Testis (tissue), 3 donors: Measurements from ENCODE around the gene BCL7A. TPM values are rescaled to one million over a fixed set of nuclear protein-coding genes. Genes with fewer than 3 reads are reported as not detected.

Experiments used
- DNase-seq: peaks from one replicate; pipeline ENCODE4 v3.0.0-alpha.2; 2019
- H3K27ac ChIP-seq, 2 donors: fragments of 200-600 bp; sonication (generic); one replicate each; pipeline ENCODE4 v1.5.1; 2019
- H3K27me3 ChIP-seq: fragments of 200-600 bp; sonication (generic); one replicate; pipeline ENCODE4 v1.5.1; 2019
- H3K36me3 ChIP-seq: fragments of 200-600 bp; sonication (generic); one replicate; pipeline ENCODE4 v1.5.1; 2017; ENCODE audit warnings: low read depth; ENCODE audit errors: missing control alignments
- H3K4me1 ChIP-seq: fragments of 200-600 bp; sonication (generic); one replicate; pipeline ENCODE4 v1.5.1; 2019
- H3K4me3 ChIP-seq, 2 donors: fragments of 200-600 bp; sonication (generic); one replicate each; pipeline ENCODE4 v1.5.1; 2017 to 2019
- H3K9me3 ChIP-seq: fragments of 200-600 bp; sonication (generic); one replicate; pipeline ENCODE4 v1.5.1; 2017
- CTCF ChIP-seq, 3 experiments: fragments of 450-650 bp in 2 of 3; fragments of 200-600 bp in 1 of 3; sonication (generic) in 1 of 3; IDR thresholded peaks; one replicate each; pipeline ENCODE4 v1.5.1; 2016 to 2019; ENCODE audit warnings: antibody characterized with exemption in 3 of 3, mild to moderate bottlenecking in 2 of 3, moderate library complexity in 1 of 3
- POLR2A ChIP-seq: fragments of 450-650 bp; IDR thresholded peaks from one replicate; pipeline ENCODE4 v1.6.1; 2017; ENCODE audit warnings: antibody characterized with exemption, mild to moderate bottlenecking, moderate library complexity
- WGBS, 2 donors: methylation state at CpG; one replicate each; pipeline ENCODE4 v1.1.5; 2018; 5-methylcytosine and 5-hydroxymethylcytosine counted together
- intact Hi-C: fragments of 100-400 bp; cut with DNase I; formaldehyde crosslinking; loops from one replicate; pipeline ENCODE4 v1.15.1; 2023; ENCODE audit warnings: low total_unique reads
- polyA plus RNA-seq: library from polyadenylated mRNA; stranded (reverse); fragments of 350-450 nt; fragmentation: Illumina TruSeq; extraction: RNeasy Lipid Tissue Mini Kit (QIAGEN cat#74804); gene quantifications from one replicate; pipeline ENCODE4 v1.2.3, GENCODE V29; 2014; ENCODE audit warnings: low read depth, low replicate concordance; ENCODE audit not compliant: insufficient read depth
- total RNA-seq, 2 donors: library from RNA; depleted of rRNA; stranded (reverse); fragments of >200 nt; gene quantifications; one replicate each; pipeline ENCODE4 v1.2.3, GENCODE V29; 2016

BCL7A gene
- total and polyA plus RNA-seq, 3 donors from 2014 or later, result 5.9 to 11.1 (median 10.2) TPM

GRCh38 chr12:122090759-122091515 is 69.3 kb downstream of the BCL7A start:
- no peak for TF ChIP-seq POLR2A
- TF ChIP-seq CTCF (IDR thresholded peaks at IDR 0.05), result no peak
- 37 to 42% methylated on average over 7 of the region's 7 CpGs for WGBS, 2 donors
- H3K9me3 ChIP-seq, result no peaks in the 10 kb centered on the region
- peak overlapping the region; percentile 11 for H3K27ac ChIP-seq
- DNase-seq, result peak; percentile 43
- H3K4me1 ChIP-seq, result peaks cover 45% of the 10 kb centered on the region
- intact Hi-C loops, result no loop called here
- no peak overlapping the region for H3K4me3 ChIP-seq
- H3K36me3 ChIP-seq, result no peaks in the 10 kb centered on the region
- no peaks in the 10 kb centered on the region for H3K27me3 ChIP-seq

- DNase-seq, result no peak
- H3K27me3 ChIP-seq, result no peaks in the 10 kb centered on the region
- no peaks in the 10 kb centered on the region for H3K36me3 ChIP-seq
- no peaks in the 10 kb centered on the region for H3K9me3 ChIP-seq
- peaks cover 53% of the 10 kb centered on the region for H3K4me1 ChIP-seq
- no peak overlapping the region for H3K4me3 ChIP-seq
- intact Hi-C loops, result no loop called here
- H3K27ac ChIP-seq, result no peak overlapping the region
- no peak for TF ChIP-seq CTCF (IDR thresholded peaks at IDR 0.05)
- no peak for TF ChIP-seq POLR2A
- WGBS, 2 donors, result 85 to 91% methylated on average over 9 of the region's 9 CpGs
These were observed 71.6 kb downstream of the BCL7A start for GRCh38 chr12:122093098-122093883.

GRCh38 chr12:122094137-122094734 is 72.6 kb downstream of the BCL7A start:
- TF ChIP-seq CTCF (IDR thresholded peaks at IDR 0.05) (no peak), POLR2A (no peak)
- no peaks in the 10 kb centered on the region for H3K9me3 ChIP-seq
- H3K4me1 ChIP-seq, result peaks cover 58% of the 10 kb centered on the region
- H3K4me3 ChIP-seq, result no peak overlapping the region
- intact Hi-C loops, result no loop called here
- WGBS, 2 donors, result 87% methylated on average over 5 of the region's 5 CpGs
- H3K27ac ChIP-seq, result no peak overlapping the region
- DNase-seq, result no peak
- H3K27me3 ChIP-seq, result no peaks in the 10 kb centered on the region
- H3K36me3 ChIP-seq, result no peaks in the 10 kb centered on the region

- H3K27ac ChIP-seq, result peak overlapping the region in 1 of 2 donors; percentile 28
- H3K36me3 ChIP-seq, result no peaks in the 10 kb centered on the region
- no peaks in the 10 kb centered on the region for H3K27me3 ChIP-seq
- no peaks in the 10 kb centered on the region for H3K9me3 ChIP-seq
- intact Hi-C loops, result no loop called here
- TF ChIP-seq POLR2A, result no peak
- TF ChIP-seq CTCF (IDR thresholded peaks at IDR 0.05), result no peak
- H3K4me1 ChIP-seq, result peaks cover 66% of the 10 kb centered on the region
- DNase-seq, result no peak
- H3K4me3 ChIP-seq, result no peak overlapping the region
- WGBS, 2 donors, result 64 to 71% methylated on average over 10 of the region's 10 CpGs
These were observed 73.3 kb downstream of the BCL7A start for GRCh38 chr12:122094735-122095631.
